GM18498 (cell line): ENCODE results near the gene STYX.
A peak's percentile ranks its signal among the peaks of the same experiment; 100 is the strongest.

Source experiments
- ATAC-seq: cut with Tn5 transposase; IDR thresholded peaks from one replicate; pipeline ENCODE4 v1.9.1; 2021; ENCODE audit warnings: mild to moderate bottlenecking, moderate library complexity; ENCODE audit not compliant: unreplicated experiment

The STYX gene, protein sequence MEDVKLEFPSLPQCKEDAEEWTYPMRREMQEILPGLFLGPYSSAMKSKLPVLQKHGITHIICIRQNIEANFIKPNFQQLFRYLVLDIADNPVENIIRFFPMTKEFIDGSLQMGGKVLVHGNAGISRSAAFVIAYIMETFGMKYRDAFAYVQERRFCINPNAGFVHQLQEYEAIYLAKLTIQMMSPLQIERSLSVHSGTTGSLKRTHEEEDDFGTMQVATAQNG

DNA sequence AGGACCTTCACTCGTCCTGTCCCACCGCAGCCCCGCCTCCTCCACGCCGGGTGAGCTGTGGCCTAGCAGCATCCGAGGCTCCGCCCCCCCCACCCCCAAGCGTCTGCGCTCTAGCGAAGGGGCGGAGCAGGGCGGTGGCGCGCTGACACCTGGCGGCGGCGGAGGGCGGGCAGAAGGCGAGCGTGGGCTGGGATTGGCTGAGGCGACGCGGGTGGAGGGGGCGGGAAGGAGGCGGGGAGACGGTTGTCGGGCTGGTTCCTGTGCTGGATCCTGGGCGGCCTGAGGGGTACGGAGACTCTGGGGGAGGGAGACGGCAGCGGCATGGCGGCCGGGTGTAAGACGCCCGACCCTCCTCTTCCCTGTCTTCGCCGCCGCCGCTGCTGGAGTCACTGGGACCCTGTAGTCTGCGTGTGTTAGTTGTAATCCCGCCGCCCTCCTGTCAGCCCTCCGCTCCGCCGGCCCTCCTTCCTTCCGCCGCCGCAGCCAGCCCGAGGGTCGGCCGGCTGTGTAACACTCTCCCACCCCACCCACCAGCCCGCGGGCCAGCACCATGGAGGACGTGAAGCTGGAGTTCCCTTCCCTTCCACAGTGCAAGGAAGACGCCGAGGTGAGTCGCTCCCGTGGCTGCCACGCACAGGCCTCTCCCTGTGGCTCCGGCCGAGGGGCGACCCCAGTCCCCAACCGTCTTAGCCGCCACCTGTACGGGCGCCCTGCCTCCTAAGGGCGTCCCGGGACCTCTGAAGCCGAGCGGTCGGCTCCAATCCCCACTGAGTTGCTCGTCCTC is at the start of gene STYX:
Gene STYX, plus strand, starts transcription at position 242 of the 784 bp plus-strand sequence. Its CDS starts 309 bp downstream, at position 551.
- ATAC-seq, result peak; percentile 93

DNA sequence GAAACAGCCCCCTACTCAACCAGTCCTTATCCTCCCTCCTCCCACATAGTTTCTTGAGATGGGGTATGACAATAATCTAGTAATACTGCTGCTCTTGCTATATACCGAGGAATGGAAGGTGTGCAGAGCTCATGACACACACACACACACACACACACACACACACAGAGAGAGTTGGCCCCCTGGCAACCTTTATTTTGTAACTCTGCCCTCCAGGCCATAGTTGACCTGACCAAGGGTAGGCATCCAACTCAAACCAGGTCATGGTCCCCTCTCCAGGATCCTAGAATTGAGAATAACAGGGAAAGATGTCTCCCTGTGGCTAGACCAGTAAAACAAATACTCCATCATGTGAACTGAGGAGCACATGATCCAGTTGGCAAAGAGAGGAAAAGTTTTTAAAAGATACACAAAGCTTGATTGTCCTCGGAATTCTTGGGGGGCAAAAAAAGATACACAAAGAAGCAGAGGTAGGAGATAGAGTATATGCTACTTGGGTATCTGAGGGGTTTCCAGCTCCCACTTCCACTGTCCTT is 45.9 kb upstream of the STYX start:
- no peak for ATAC-seq

DNA sequence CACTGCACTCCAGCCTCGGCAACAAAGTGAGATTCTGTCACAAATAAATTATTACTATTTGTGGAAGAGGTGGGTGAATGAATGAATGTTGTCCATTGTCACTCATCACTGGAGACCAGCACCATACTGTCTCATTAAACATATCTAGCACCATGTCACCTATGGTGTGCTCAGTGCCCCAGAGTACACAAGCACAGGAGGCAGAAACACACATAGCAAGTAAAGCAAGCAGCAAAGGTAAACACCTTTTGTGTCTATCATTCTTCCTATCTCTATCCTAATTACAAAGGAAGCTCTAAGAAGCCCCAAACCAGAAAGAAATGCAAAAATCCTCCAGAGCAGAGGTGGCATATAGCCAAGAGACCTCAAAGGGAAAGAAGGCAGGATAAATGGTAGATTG is 43.8 kb upstream of the STYX start:
- ATAC-seq, result no peak

DNA sequence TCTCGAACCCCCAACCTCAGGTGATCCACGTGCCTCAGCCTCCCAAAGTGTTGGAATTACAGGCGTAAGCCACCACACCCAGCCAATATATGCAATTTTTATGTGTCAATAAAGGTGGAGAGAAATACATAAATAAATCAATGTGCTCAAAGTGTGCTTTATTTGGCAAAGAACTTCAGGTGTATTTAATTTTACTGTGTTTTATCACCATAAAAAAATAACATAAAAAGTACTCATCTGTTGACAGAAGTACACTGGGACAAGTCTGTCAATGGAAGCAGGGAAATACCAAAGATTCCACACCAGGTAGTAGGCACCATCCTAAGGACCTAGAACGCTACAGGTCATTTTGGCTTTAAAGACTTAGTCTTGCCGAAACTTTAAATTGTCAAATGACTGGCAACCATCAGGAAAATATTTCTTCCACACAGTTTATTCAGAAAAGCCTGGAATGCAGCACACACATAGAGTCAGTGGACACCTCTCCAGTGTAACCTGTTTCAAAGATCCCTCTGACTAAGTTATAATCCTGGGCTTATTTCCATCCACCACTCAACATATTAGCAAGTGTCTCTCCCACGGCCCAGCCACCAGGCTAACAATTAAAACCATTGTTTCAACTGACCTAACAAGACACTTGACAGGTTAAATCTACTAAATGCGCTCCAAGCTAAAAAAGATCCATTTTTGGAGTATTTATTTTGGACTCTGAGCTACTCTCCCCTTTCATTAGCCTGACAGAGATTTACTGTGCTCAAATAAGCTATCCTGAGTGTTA is 38.8 kb upstream of the STYX start:
- ATAC-seq, result no peak

DNA sequence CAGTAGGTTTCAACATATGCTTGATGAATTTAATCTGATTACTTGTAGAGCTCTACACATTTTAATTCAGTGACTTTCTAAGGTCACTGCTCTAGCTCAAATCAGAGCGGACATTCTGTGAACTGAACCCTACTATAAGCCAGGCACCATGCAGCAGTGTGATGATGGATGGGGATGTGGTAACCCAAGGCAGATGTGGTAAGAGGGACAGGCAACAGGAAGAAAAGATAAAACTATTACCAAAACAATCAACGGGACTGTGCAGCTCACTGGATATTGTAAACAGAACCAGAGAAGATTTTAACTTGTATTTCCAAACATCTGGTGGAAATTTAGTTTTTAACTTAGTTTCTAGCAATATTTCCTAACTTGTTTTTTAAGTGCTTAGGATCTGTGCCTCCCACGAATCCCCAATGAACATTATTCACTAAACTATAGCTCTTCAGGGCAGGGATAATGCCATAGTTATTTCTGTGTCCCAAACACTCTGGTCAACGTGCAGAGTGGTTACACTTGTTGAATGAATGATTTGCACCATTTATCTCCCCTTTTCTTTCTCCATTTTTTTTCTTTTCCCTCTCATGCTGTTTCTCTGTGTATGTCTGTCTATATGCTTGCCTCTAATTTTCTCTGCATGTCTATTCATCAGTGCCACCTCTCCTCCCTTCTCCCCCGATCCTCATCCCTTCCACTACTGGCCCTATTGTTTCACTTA is 37.6 kb upstream of the STYX start:
- no peak for ATAC-seq

DNA sequence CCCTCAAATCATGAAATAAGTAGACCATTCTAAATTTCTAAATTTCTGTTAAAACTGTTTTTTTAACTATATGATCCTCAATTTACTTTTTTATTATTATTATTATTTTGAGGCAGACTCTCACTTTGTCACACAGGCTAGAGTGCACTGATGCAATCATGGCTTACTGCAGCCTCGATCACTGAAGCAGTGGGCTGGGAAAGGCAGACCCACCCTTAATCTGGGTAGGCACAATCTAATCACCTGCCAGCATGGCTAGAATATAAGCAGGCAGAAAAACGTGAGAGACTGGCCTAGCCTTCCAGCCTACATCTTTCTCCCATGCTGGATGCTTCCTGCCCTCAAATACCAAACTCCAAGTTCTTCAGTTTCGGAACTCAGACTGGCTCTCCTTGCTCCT is 36.9 kb upstream of the STYX start:
- no peak for ATAC-seq

DNA sequence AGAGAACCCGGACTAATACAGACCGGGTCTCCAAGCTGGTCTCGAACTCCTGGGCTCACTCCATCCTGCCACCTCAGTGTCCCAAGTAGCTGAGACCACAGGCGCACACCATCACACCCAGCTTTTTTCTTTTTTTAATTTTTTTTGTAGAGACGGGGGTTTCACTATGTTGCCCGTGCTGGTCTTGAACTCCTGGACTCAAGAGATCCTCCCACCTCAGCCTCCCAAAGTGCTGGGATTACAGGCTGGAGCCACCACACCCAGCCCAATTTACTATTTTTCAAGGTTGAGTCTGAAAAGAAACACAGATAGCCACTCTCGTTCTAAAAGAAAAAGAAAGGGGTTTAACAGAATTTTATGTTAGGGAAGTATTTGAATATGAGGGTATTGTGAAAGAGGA is 36.4 kb upstream of the STYX start:
- no peak for ATAC-seq

DNA sequence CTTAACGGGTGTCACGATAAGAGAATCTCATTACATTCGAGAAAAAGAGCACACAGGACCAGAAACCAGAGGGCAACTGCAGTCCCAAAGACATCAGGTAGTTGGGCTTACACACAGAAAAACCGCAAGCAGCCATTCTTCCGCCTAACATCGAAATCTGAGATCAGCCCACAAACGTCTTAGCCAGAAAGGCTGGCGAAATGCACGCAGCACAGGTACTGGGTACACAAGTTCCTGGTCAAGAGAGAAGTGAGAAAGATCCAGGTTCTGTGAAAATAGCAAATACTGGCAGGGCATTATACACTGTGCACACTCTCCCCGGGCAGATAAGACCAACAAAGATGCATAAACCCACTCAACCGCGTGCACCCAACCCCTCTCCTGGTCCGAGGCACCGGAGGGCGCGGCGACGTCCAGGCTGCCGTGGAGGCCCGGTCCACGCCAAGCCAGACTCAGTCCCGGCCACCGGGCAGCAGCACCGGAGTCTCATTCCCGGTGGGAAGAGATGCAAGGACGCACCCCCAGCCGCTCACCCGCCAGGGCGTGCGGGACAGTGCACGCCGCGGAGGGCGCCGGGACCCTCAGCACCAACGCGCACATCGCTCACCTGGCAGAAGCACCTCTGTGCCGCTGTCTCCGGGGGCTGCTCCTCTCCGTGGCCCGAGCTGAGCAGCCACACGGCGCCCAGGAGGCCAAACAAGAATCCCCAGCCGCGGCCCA is 35.0 kb upstream of the STYX start:
- peak; percentile 65 for ATAC-seq

DNA sequence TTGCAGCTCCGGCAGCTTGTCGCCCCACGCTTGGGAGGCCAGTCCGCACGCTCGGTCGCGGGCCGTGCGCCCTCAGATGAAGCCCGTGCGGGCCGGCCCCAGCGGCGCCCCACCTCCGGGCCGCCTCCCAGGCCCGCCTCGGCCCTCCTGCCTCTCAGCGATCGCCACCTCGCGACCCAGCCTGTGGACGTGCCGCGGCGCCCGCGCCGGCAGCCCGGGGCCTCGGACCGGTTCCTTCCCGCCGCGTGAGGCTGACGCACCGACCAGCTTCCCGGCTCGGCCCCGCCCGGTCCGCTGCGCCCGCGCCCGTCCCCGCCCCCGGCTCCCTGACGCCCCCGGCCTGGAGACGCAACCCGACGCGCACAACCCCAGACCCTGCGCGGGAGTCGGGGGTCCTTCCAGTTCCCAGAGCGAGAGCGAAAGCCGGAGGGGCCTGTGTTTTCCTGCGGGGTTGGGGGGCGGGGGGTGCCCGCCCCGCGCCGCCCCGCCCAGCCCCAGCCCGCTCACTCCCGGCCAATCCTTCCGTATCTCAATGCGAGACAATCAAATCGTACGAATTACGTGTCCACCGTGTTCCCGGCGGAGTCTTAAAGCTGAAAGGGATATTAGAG is 34.4 kb upstream of the STYX start, which contains the start of gene ERO1A:
Gene ERO1A, minus strand, starts transcription at position 78 of the 611 bp plus-strand sequence. Its CDS starts 77 bp downstream, at position 1.
- peak; percentile 79 for ATAC-seq

DNA sequence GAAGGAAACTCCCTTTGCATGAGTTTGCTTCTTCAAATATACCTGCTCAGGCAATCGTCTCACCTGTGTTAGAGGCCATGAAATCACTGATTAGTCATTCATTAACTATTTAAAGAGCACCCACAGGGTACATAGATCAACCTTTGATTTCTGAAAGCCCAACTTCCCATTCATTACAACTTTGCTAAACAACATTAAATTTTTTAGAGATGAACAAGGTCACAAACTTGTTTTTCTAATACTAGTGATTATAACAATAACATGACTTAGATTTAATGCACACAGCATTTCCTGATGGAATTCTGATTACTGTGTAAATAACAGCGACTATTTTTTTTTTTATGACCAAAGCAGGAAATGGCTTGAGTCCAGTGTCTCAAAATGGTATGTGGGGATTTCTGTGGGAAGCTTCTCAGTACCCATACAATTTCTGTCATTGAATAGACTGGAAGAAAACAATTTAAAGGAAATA is 29.2 kb upstream of the STYX start:
- ATAC-seq, result no peak

DNA sequence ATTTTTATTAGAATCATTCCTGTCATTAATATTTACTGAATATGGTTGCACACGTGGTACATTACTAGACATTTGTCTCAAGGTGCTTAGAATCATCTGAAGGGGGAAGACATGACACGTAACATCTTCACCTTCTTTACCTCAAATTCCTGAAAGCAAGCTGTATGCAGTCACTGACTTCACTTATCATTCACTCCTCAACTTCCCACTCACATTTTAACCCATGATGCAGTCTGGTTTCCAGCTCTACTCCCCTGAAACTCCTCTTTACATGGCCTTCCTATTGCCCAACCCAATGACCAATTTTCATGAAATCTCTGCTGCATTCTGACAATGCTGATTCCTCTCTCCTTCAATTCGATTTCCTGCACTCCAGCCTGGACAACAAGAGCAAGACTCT is 28.7 kb upstream of the STYX start:
- ATAC-seq, result no peak

DNA sequence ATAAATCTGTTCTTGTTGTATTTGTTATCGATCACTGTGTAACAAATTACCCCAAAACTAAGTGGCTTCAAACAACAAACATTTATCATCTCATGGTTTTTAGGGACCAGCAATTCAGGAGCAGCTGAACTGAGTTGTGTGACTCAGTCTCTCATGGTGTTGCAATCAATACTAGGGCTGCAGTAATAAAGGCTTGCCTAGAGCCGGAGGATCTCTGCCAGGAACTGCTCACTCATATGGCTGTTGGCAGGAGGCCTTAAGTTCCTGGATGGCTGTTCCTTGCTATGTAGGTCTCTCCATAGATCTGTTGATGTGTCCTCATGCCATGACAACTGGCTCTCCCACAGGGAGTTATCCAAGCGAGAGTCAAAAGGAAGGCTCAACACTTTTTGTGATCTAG is 26.7 kb upstream of the STYX start:
- ATAC-seq, result no peak

DNA sequence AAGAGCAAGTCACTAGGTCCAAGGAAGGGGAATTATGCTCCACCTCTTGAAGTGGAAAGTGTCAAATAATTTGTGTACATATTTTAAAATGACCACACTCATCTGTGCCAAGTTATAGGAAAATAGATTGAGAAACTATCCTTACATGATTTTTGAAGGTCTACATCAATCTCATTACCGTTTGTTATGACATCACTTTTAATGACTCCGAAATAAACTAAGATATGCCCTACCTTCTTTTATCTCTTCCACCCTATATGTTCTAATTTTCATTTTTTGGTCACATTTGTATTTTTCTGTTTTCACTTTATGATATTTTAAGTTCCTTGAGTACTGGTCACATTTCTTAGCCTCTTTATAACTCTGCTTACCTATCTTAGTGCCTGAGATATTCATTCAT is 26.3 kb upstream of the STYX start:
- no peak for ATAC-seq

DNA sequence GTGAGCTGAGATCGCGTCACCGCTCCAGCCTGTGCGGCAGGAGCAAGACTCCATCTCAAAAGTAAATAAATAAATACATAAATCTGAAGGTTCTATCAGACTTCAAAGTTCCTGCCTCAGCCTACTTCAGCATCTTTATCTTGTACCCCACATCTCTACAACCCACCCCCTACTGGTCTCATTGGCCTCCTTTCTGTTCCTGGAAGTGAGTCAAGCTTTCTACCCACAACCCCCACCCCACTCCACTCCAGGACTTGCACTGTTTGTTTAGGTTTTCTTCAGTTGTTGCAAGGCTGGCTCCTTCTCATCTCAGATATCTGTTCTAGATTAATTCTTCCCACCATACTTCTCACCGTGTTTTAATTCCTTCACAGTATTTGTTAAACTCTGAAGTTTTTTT is 23.7 kb upstream of the STYX start:
- no peak for ATAC-seq

DNA sequence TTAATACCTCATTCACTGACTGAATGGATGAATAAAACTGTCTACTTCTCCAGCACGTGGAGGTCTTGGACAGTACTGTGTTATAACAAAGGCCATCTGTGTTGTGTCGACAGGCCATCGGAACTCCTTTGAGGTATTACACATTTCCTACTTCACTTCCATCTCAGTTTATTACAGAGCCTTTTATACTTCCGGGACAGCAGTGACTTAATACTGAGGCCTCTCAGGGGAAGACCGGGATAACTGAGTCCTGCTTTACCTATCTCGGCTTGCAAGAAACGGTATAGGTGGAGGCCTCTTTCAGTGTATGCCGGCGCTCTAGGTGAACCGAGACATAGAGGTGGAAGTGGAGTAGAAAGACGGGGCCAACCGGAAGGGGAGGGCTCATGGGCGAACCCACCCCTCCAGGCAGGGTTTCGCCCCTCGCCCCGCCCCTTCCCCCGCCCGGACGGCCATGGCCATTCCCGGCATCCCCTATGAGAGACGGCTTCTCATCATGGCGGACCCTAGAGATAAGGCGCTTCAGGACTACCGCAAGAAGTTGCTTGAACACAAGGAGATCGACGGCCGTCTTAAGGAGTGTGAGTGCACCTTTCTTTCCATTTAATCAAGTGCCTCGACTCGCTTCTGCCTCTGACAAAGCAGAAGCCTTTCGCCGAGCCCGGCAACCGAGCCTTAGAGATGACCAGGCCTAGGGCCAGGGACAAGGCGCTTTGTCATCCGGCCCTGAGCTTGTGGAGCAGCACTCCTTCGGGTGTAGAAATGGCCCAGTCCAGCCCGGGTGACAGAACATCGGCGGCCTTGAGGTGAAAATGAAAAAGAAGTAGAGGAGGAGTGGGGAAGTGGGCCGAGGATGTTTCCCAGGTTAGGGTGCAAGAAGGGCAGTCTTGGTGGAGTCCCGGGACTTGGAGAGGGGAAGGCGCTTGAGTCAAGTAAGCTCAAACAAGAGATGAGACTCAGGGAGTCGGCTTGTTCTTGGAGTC is 23.0 kb upstream of the STYX start, which contains the start of gene PSMC6:
Gene PSMC6, plus strand, starts transcription at position 477 of the 983 bp plus-strand sequence. Its CDS starts 20 bp downstream, at position 497.
- peak; percentile 99 for ATAC-seq

DNA sequence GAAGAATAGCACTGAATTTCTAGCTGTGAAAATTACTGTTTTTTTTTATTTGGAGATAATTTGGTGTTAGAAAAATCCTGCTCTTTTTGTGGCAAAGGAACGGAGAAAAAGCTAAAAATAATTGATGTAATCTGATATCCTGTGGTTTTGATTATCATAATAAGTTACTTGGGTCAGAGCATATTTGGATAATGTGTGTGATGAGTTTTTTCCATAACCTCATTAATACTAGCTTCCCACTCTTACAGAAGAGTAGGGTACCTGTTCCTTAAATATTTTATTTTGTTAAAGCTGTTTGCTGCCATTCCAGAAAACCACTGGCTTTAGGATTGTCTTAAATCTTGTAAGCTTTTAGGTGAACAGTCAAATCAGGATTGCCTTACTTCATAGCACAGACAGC is 18.3 kb upstream of the STYX start:
- ATAC-seq, result no peak

DNA sequence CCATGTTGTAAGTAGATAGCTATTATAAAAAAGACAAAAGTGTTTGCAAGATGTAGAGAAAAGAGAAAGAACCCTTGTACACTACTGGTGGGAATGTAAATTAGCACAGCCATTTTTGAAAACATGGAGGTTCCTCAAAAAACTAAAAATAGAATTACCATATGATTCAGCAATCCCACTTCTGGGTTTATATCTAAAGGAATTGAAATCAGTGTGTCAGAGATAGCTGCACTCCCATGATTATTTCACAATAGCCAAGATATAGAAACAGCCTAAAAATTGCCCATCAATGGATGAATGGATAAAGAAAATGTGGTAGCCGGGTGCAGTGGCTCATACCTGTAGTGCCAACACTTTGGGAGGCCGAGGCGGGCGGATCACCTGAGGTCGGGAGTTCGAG is 13.8 kb upstream of the STYX start:
- no peak for ATAC-seq
